Activated CD4-positive, alpha-beta T cell treated with anti-CD3 and anti-CD28 coated beads for 48 hours (primary cell): ENCODE results near the gene TSHR.

ENCODE experiments used
- DNase-seq: peaks from one replicate; pipeline ENCODE4 v3.0.0-alpha.2; 2020

TSHR gene

DNA sequence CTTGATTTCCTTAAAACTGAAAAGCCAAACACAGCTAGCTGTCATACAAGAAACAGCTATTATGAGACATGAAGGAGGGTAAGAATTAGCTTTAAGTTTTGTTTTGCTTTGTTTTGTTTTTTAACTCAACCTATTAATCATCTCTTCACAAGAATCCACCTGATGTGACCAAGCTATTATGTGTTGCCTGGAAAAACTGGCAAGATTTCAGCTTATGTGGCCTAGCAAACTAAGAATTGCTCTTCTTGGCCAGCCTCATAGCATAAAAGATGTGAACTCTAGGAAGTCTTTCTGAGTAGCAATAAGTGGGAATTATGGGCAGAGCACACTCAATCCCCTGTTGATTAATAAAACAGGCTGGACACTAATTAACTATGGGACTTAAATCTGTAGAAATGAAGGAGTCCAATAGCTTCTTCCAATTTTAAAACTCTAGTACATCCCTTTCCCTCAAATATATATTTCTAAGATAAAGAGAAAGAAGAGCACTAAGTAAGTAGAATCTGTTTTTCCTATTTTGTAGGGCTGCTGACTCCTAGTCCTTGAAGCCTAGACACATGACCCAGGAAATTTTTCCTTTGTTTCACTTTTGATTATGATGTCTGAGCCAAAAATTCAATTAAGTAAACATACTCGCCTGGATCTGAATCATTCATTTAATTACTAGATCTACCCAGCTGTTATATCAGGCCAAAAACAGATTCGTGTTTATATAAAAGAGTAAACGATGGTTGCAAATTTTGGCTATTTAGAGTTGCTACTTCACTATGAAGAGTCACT lies 189.6 kb downstream of the TSHR start:
- no peak for DNase-seq

DNA sequence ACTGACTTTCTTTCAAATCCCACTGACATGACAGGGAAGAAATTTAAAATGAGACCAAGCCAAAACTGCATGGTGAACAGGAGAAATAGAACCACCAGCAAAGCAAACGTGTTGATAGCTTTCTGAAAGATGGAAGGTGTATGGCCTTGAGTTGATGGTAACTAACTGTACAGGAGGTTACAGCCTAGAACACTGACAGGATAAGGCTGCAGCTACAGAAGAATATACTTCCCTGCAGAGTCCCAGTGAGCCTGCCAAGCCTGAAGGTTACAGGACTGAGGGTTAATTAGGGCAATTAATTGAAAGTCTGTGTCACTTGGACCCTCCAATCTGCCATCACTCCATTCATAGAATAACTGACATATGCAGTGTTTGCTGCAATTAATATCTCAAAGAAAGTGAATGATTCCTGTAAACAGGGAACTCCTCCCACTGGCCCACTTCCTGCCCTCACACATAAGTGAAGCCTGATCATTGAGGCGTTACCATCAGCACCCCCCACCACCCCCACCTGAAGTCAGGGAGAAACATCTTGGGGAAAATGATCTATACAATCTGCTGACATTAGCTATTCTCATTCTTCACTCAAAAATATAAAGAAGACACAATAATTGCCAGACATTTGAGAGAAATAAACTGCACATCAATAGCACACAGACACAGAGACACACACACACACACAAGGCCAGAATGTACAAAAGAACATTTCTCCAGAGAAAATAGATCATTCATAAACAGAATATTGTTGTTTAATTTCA lies 191.9 kb downstream of the TSHR start:
- DNase-seq, result no peak

- no peak for DNase-seq
Observed at GRCh38 chr14:81148635-81149034, 193.2 kb downstream of the TSHR start.

- DNase-seq, result peak; percentile 24
Observed at GRCh38 chr14:81153187-81153586, 197.8 kb downstream of the TSHR start.

DNA sequence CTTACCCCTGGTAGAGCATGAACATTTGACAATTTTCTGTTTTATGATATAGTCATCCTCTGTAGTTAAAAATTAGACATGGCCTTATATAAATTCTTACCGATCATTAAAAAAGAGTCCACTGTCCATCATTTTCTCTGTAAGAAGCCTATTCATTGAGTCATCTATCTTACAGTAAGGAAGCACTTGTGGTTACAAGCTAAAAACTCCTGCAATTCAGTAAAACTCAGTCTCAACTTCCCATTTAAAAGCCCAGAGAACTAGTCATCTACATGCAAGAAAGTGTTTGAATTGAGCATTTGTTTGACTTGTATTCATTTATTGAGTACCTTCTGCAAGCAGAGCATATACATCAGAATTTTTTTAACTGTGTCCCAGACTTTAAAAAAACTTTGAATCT lies 202.0 kb downstream of the TSHR start:
- DNase-seq, result no peak

- no peak for DNase-seq
Observed at GRCh38 chr14:81161088-81161487, 205.7 kb downstream of the TSHR start.

DNA sequence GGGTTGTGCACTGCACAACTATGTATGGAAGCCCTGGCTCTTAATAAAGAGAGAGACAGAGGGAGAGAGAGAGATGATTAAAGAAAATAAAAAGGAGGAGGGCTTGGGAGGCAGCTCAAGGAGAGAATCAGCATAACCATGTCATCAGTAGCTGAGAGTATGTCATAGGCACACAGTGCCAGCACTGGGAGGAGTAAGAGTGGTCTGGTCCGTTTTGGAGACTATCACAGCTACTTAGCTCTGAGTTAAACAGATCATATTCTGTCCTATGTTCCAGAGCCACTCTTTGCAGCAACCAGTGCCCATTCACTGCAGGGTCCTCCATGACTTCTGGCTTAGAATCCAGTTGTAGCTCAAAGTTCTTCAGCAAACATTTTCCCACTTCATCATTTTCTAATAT lies 206.3 kb downstream of the TSHR start:
- no peak for DNase-seq

DNA sequence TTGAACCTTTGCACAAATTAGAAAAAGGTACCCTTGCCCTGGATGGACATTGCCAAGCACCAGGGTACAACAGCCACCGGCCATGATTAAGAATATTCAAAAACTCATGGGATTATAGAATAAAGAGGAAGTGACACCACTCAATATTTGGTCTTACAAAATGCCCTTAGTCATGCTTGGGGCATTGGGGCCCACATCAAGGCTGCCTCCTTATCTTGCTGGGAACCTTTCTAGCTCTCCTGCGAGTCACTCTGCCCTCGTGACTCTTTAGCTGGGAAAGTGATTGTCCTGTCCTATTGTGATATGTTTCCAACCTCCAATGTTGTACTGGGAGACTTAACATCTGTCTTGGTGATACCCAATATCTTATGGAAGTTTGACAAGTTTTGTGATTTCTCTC lies 207.5 kb downstream of the TSHR start:
- peak; percentile 12 for DNase-seq

DNA sequence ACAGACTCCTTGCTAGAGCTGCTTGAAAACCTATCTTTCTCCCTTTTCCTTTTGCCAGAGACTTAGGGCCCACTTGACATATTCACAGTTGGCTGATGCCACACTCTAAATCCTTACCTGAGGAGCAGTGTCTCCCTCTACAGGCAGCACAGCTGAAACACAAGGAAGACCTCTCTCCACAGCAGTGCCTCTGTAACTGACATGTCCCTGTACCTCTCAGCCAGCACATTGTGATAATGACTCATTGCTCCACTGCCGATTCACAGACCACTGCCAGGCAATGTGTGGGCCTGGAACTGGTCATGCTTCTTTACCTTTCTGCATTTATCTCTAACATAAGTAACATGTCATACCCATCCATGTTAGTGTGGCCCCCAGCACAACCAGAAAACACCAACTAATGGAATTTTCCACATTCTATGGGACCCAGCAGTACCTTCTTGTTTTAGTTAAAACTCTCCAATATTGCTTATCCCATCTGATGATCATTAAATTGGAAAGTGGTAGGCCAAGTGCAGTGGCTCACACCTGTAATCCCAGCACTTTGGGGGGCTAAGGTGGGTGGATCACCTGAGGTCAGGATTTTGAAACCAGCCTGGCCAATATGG lies 208.8 kb downstream of the TSHR start:
- peak; percentile 82 for DNase-seq

DNA sequence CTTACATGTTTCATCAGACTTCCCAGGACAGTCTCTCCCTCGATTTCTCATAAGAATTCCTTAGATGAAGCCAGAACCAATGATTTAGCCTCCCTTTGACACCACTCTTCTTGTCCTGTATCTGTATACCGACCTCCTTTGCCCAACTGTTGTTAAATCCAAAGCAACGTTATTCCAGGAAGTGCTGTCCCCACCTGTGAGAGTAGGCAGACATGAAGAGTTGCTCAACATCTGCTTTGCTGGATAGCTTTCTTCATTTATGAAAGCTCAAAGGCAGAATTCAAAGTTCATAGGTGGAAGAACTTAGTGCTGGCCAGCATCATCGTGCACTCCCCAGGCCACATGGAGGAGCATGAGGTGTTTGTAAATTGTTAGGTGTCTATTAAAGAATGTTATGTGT lies 209.8 kb downstream of the TSHR start:
- DNase-seq, result no peak

DNA sequence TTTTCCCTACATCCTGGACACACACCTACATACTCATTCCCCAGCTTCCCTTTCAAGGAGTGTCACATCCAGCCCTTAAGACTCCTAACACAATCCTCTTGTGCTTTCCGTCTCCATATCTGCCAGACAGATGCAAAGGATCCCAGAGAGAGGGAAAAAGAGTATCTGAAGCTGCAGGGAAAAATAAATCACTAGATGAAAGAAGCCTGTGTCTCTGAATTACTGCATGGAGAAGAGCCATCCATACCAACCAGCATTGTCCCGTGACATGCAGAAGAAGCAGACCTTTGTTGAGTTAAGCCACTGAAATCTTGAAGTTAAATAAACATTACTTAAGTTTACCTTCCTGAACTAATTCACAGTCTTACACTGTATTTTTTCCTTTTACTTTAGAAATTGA lies 210.7 kb downstream of the TSHR start:
- no peak for DNase-seq

GRCh38 chr14:81169267-81169666 lies 213.8 kb downstream of the TSHR start:
- no peak for DNase-seq

- peak; percentile 19 for DNase-seq
Observed at GRCh38 chr14:81169711-81170103, 214.3 kb downstream of the TSHR start.

DNA sequence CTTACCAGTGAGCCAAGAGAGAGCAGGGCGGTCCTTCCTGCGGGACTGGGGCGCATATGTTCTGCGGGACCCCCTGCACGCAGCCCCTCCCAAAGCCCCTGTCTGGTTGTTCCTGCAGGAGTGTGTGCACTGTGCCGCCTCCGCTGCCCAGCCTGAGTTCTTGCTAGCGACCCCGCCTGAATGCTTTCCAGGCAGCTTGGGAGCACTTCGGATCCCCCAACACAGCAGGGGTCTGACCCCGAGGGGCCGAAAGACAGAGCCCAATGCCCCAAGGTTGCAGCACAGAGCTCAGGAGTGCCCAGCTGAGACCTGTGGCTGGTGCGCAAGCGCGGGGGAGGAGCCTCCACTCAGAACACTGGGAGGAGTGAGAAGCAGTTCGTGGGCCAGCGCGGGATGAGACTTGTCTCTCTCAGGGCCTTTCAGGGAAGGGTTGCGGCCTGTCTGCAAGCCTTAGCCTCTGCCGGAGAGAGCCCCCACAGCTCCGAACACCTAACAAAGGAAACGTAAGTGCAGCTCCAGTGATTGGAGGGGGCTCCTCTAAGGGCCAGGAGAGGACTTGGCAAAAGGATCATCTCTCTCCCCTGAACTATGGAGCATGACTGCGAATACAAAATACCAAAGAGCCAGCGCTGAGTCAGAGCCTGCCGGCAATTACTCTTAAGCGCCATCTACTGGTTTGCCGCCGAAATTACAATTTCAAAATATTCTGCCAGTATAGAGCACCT lies 214.8 kb downstream of the TSHR start:
- DNase-seq, result peak; percentile 92

GRCh38 chr14:81170829-81171195 lies 215.4 kb downstream of the TSHR start:
- no peak for DNase-seq

DNA sequence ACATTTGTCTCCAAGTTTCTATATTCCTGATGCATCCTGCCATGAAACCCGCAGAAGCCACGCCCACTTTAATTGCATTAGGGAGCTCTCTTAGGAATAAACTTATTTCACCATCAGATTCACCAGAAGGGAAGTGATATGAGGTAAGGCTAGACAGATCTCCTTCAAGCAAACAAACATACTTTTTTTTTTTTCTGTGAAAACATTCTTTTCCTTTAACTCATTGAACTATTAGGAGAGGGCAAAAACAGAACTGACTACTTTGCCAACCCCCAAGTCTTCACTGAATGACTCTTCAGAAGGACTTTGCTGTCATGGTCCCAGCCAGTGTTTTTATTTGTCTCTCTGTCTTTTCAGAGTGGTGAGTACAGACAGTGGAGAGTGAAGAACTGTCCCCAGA lies 216.9 kb downstream of the TSHR start:
- no peak for DNase-seq

- no peak for DNase-seq
Observed at GRCh38 chr14:81172881-81173280, 217.5 kb downstream of the TSHR start.

- no peak for DNase-seq
Observed at GRCh38 chr14:81176241-81176640, 220.8 kb downstream of the TSHR start.

- DNase-seq, result no peak
Observed at GRCh38 chr14:81177225-81177624, 221.8 kb downstream of the TSHR start.

- no peak for DNase-seq
Observed at GRCh38 chr14:81178063-81178462, 222.6 kb downstream of the TSHR start.

DNA sequence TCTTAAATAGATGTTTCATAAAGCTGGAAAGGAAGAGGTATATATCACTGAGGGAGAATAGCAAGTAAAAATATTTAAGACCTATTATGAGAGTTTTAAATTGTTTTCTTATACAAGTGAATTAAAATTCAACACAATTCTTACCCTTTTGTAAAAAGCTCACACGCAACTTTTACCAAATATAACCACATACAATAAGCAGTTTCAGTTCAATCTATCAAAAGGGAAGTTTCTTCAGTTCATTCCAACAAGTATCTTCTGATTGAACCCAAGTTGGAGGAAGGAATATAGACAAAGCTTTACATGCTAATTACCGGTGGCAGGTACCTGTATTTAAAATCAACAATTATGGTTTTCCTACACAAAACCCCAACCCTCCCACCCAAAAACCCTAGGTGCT lies 224.2 kb downstream of the TSHR start:
- no peak for DNase-seq

GRCh38 chr14:81187832-81188522 lies 232.6 kb downstream of the TSHR start:
- DNase-seq, result no peak

GRCh38 chr14:81192594-81192993 lies 237.2 kb downstream of the TSHR start:
- no peak for DNase-seq
